Cardiac fibroblast (primary cell): ENCODE results near the gene SRPX2.
"Not testable (repeated sequence)": the region's sequence is repeated elsewhere in the genome, so short reads cannot be mapped to it uniquely, and the experiment has no call there.

Experiments used
- DNase-seq, 2 donors: peaks; one replicate each; pipeline versions ENCODE4 v3.0.0 to v3.0.0-alpha.2; 2010; ENCODE audit warnings: low read depth in 2 of 2
- H3K4me3 ChIP-seq, 2 donors: replicated peaks in 1 of 2; 1 replicate in 1 of 2; 2 replicates in 1 of 2; pipeline ENCODE4 v1.5.1; 2011; ENCODE audit warnings: low read depth in 2 of 2, low read length in 2 of 2, mild to moderate bottlenecking in 2 of 2, moderate library complexity in 1 of 2
- TF ChIP-seq, protein P1 (sequence below): IDR thresholded peaks from one replicate; pipeline ENCODE4 v1.5.1; 2011; ENCODE audit warnings: low read depth, mild to moderate bottlenecking, low read length, inconsistent platforms

SRPX2 gene

DNA sequence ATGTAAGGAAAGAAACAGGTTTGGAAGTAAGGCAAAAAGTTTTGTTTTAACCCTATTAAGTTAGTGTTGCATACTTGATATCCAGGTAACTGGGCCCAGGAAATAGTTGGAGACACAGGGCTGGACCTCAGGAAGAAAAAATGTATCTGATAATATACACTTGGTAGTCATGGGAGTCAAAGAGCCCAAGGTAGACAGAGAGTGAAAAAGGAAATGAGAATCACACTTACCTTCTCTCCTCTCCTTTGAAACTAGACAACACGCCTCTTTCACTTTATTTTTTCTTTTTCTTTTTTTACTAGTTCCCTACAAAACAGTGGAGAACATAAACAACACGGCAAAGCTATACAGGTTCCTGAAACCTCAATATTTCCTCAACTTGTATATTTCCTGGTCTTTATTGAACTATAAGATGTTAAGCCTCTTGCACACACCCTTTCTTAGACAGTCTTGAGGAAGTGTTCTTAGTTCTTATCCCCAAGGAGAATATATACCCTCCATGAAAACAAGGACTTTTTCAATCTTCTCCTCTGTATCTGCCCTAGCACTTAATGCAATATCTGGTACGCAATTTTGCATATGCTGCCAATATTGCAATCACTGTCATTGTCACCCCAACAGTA lies 60.7 kb downstream of the SRPX2 start:
- H3K4me3 ChIP-seq = no peak overlapping the region
- DNase-seq = no peak
- TF ChIP-seq, protein P1, sequence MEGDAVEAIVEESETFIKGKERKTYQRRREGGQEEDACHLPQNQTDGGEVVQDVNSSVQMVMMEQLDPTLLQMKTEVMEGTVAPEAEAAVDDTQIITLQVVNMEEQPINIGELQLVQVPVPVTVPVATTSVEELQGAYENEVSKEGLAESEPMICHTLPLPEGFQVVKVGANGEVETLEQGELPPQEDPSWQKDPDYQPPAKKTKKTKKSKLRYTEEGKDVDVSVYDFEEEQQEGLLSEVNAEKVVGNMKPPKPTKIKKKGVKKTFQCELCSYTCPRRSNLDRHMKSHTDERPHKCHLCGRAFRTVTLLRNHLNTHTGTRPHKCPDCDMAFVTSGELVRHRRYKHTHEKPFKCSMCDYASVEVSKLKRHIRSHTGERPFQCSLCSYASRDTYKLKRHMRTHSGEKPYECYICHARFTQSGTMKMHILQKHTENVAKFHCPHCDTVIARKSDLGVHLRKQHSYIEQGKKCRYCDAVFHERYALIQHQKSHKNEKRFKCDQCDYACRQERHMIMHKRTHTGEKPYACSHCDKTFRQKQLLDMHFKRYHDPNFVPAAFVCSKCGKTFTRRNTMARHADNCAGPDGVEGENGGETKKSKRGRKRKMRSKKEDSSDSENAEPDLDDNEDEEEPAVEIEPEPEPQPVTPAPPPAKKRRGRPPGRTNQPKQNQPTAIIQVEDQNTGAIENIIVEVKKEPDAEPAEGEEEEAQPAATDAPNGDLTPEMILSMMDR = no peak

DNA sequence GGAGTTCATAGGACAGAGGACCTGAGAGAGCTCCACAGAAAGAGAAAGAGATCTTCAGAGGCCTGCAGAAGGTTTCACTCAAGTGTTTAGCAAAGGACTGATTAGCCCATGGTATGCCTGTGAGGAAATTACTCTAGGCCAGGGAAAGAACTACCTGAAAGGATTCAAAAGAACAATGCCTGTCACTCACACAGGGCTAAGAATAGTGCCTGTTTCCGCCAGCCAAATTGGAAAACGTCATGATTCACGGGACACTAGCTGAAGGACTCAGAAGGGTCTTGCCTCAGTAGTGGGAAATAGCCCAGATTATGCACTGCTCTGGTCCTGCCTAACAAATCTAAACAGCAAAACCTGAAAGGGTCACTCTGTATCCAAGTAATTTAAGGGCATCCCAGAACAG lies 66.8 kb downstream of the SRPX2 start:
- H3K4me3 ChIP-seq = no peak overlapping the region
- TF ChIP-seq, protein P1 = no peak
- no peak for DNase-seq

DNA sequence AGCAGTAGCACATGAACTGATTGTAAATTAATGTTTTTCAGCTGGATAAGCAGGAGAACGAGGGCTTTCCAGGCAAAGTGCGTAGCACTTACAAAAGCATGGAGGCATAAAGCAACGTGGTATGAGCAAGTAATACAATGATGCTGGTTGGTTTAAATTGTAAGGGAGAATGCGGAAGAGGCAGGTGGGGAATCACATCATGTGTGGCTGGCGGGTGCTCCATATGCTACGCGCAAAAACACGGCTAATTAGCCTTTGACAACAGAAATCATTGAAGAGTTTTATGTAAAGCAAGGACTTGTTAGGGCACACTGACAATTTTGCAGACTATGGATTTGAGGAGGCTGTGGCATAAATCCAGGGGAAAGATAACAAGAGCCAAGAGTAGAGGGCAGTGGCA lies 73.4 kb downstream of the SRPX2 start:
- no peak for DNase-seq
- H3K4me3 ChIP-seq = no peak overlapping the region
- TF ChIP-seq, protein P1 = no peak

DNA sequence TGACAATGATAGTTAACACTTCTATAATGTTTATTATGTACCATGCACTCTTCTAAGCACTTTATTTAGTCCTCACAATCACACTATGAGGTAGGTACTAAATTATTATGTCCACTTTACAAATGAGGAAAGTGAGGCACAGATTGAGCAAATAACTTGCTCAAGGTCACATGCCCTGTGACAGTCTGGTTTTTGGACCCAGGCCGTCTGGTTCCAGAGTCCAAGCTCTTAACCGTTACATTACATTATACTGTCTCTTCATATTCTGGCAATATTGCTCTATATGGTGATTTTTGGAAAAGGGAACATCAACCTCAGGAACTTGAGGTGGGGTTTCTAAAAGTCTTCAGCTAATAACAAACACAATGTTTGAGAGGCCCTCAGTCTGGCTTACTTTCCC lies 75.1 kb downstream of the SRPX2 start:
- TF ChIP-seq, protein P1 = no peak

DNA sequence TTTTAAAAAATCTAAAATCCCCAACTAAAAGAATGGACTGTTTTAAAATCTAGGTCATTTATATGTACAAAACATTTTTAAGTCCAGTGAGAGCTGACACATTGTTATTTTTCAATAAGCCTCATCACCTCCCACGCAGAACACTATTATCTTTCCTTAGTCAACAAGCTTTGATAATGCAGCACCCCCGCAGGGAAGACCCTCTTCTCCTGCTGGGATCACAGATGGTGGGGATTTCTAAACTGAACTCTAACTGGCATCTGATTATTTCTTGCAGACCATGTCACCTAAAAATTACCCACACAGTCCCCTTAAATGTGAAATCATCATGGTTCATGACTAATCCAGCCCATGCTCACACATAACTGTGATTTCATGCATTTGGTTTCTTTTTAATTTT lies 76.3 kb downstream of the SRPX2 start:
- TF ChIP-seq, protein P1 = no peak
- peak in 1 of 2 donors; percentile 18 for DNase-seq
- no peak overlapping the region for H3K4me3 ChIP-seq

More for the DNA sequence above, 75.1 kb downstream of the SRPX2 start:
- no peak overlapping the region for H3K4me3 ChIP-seq
- no peak for DNase-seq

DNA sequence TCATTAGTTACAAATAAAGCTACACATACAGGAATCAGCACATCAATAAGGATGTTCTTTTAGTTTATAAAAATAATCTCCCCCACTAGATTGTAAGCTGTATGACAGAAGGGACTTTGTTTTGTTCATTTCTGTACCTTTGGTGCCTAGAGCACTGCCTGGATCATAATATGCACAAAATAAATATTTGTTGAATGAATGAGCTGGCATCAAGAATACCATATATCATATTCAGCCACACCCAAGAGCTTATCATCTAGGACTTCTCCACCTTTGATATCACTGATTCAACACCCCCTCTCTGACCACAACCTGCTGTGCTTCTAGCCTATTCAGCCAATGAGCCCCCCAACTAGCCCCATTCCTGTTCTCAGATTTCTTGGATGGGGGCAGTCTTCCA lies 77.3 kb downstream of the SRPX2 start:
- TF ChIP-seq, protein P1 = no peak
- H3K4me3 ChIP-seq = no peak overlapping the region

DNA sequence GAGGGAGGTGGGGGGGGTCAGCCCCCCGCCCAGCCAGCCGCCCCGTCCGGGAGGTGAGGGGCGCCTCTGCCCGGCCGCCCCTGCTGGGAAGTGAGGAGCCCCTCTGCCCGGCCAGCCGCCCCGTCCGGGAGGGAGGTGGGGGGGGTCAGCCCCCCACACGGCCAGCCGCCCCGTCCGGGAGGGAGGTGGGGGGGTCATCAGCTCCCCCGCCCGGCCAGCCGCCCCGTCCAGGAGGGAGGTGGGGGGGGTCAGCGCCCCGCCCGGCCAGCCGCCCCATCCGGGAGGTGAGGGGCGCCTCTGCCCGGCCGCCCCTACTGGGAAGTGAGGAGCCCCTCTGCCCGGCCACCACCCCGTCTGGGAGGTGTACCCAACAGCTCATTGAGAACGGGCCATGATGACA lies 80.0 kb downstream of the SRPX2 start:
- DNase-seq, H3K4me3 ChIP-seq: not testable (repeated sequence)

More for the DNA sequence above, 77.3 kb downstream of the SRPX2 start:
- DNase-seq = no peak
